K562 (cell line): ENCODE results near the gene KCTD19. TPM values are rescaled to one million over a fixed set of nuclear protein-coding genes. Genes with fewer than 3 reads are reported as not detected.

Experiments used
- BHLHE40 ChIP-seq: IDR thresholded peaks from 2 replicates; pipeline ENCODE4 v1.6.1; 2011; ENCODE audit warnings: low read length, improper control_type of control experiment
- CBX2 ChIP-seq: fragments of 200-600 bp; sonication (generic); IDR thresholded peaks from one replicate; pipeline ENCODE4 v1.6.1; 2012; ENCODE audit warnings: mild to moderate bottlenecking, low read length, inconsistent platforms; ENCODE audit not compliant: insufficient read depth, poor library complexity, severe bottlenecking
- ELK1 ChIP-seq: sonication (generic); formaldehyde crosslinking; IDR thresholded peaks from 2 replicates; pipeline ENCODE4 v1.8.1; 2022; ENCODE audit warnings: missing genetic modification reagents
- FOXK1 ChIP-seq: sonication (generic); formaldehyde crosslinking; IDR thresholded peaks from 2 replicates; pipeline ENCODE4 v1.8.0; 2022; ENCODE audit warnings: missing genetic modification reagents, mild to moderate bottlenecking, borderline replicate concordance
- HNRNPL ChIP-seq: fragments of 200-400 bp; formaldehyde crosslinking; IDR thresholded peaks from 2 replicates; pipeline ENCODE4 v1.6.1; 2017; ENCODE audit warnings: low read depth, mild to moderate bottlenecking, low read length
- LEF1 ChIP-seq: fragments of 450-650 bp; IDR thresholded peaks from 2 replicates; pipeline ENCODE4 v1.6.1; 2016; ENCODE audit warnings: mild to moderate bottlenecking
- MYNN ChIP-seq, 2 experiments: sonication (generic); formaldehyde crosslinking in 1 of 2; IDR thresholded peaks; 2 replicates each; pipeline versions ENCODE4 v1.5.0 to v1.6.1; 2016 to 2020; ENCODE audit warnings: antibody characterized with exemption in 1 of 2, missing genetic modification reagents in 1 of 2
- NFE2L1 ChIP-seq: fragments of 450-650 bp; IDR thresholded peaks from 2 replicates; pipeline ENCODE4 v1.6.1; 2016; ENCODE audit warnings: missing genetic modification characterization, low read depth, mild to moderate bottlenecking, missing compliant biosample characterization, moderate library complexity, borderline replicate concordance
- NRF1 ChIP-seq, 2 experiments: fragments of 450-650 bp; IDR thresholded peaks in 1 of 2; conservative IDR thresholded peaks in 1 of 2; 2 replicates each; pipeline ENCODE4 v1.6.1; 2014; ENCODE audit warnings: mild to moderate bottlenecking in 2 of 2
- RB1 ChIP-seq: fragments of 450-650 bp; IDR thresholded peaks from 2 replicates; pipeline ENCODE4 v1.6.1; 2017; ENCODE audit warnings: low read depth, mild to moderate bottlenecking
- RHOXF2B ChIP-seq: fragments of 250-450 bp; sonication (Bioruptor Pico); conservative IDR thresholded peaks from 2 replicates; pipeline ENCODE4 v1.5.1; 2021
- ZNF12 ChIP-seq: sonication (generic); formaldehyde crosslinking; IDR thresholded peaks from 2 replicates; pipeline ENCODE4 v1.4.0; 2020; ENCODE audit warnings: mild to moderate bottlenecking, missing genetic modification reagents
- ZNF263 ChIP-seq: sonication (generic); formaldehyde crosslinking; IDR thresholded peaks from 2 replicates; pipeline ENCODE4 v1.8.0; 2022; ENCODE audit warnings: mild to moderate bottlenecking, missing genetic modification reagents, borderline replicate concordance
- polyA plus RNA-seq, 8 experiments: library from polyadenylated mRNA; depleted of rRNA in 4 of 8; stranded (reverse) in 5 of 8; unstranded in 3 of 8; fragments of >200 nt; fragmentation: Nextera tagmentation in 2 of 8; fragmentation: Illumina TruSeq in 1 of 8; extraction: Ambion mirVana in 2 of 8; extraction: Trizol in 1 of 8; gene quantifications; 2 replicates each; pipeline versions ENCODE4 v1.2.1 to v1.2.3, GENCODE V29; 2011 to 2014; ENCODE audit warnings: inconsistent platforms in 1 of 8, missing spikeins in 1 of 8
- total RNA-seq, 7 experiments: library from RNA; depleted of rRNA in 6 of 7; stranded (reverse); fragments of >200 nt in 6 of 7; fragmentation: Illumina TruSeq in 2 of 7; extraction: Trizol in 2 of 7; gene quantifications; 2 replicates each; pipeline versions ENCODE4 v1.2.1 to v1.2.3, GENCODE V29; 2011 to 2021; ENCODE audit warnings: low replicate concordance in 1 of 7
- TF ChIP-seq, protein P1 (sequence below): fragments of 250-450 bp; sonication (Bioruptor Pico); IDR thresholded peaks from 2 replicates; pipeline ENCODE4 v1.5.0; 2021; ENCODE audit warnings: mild to moderate bottlenecking, moderate library complexity
- TF ChIP-seq, protein P2 (sequence below): sonication (generic); formaldehyde crosslinking; IDR thresholded peaks from 2 replicates; pipeline ENCODE4 v1.8.1; 2023; ENCODE audit warnings: mild to moderate bottlenecking, missing genetic modification reagents
- TF ChIP-seq, protein P3 (sequence below): fragments of 150-350 bp; IDR thresholded peaks from 2 replicates; pipeline ENCODE4 v1.6.1; 2014; ENCODE audit warnings: low read depth, mild to moderate bottlenecking, low read length, borderline replicate concordance

The KCTD19 gene
- total and polyA plus RNA-seq, 9 of the 15 experiments (the other 6 are each of a cell fraction or from before 2014, with no cell fraction given): 0.03 to 0.91 (median 0.22) TPM; not detected in 2

DNA sequence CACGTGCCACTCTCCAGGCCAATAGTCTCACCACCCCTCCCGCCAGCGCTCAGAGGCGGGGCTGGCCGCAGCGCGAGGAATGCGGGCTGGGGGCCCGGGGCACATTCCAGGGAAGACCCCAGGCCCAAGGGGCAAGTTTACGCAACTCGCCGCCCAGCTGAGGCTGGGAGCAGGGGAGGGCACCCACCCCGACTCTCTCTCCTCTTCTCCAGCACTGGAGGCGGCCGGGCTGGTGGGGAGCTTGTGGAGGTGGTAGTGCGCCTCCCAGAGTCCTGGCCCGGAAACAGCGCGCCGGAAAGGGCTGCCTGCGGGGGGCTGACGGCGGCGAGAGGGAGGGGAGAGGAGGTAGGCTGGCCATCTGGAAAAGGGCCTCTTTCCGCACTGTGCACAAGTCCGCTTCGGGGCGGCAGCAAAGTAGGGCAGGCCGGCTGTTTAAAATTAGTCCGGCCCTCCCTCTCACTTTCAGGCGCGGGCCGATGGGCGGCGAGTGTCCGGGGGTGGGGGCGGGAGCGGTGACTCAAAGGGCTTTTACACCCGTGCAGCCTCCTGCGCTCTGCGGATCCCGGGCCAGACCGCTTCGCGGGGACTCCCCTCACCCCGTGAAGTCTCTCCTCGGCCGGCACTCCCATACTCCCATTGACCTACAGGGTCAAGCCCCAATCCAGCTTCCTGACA, 80.3 kb downstream of the KCTD19 start (continued):
- TF ChIP-seq, protein P1, sequence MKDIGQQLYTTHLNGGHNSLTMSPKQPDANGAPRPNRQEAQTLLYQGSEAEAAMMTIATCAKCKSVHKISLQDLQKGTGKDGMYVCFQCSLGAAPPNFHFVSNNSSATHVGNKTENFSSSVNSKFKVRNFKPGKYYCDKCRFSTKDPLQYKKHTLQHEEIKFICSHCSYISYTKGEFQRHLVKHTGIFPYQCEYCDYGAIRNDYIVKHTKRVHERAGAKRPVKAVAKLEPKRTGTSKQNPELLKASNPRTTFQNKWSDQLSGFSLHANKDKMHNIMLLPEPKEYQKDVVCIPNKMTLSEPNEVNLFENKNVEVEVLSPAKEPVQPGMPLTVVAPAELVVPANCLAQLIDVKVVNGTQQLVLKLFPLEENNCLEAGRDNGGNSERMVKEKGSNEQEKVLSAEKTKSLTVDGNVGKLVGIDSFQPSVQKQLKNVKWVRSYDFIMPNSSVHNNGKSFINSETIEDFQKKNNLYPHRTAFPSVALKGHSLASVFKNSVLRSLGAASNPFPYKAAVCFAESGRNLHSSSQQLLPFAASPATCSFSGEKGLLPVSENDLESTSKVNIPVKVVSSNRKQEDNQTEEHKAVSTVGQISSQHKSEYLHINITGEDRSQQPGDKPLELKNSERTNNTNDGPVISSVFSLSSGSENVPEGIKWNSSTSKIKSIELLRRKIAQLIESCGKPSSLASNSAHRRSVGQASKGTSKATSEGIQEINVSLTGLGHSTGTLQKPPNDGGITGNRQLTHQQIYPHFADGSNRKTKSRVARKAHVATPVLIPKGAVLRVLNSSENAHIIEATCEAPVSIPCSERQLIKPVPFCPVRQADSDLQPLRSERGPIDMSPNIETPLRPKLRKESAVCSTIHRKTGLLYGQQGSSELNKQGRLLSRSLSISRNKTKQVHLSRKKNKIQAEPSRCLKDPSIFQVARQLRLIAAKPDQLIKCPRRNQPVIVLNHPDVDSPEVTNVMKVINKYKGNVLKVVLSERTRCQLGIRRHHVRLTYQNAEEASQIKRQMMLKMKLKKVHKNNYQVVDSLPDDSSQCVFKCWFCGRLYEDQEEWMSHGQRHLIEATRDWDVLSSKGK: no peak
- no peak; the same call in 1 of the 2 replicates for TF ChIP-seq RHOXF2B (CRISPR knock-in tag)
- TF ChIP-seq, protein P2, sequence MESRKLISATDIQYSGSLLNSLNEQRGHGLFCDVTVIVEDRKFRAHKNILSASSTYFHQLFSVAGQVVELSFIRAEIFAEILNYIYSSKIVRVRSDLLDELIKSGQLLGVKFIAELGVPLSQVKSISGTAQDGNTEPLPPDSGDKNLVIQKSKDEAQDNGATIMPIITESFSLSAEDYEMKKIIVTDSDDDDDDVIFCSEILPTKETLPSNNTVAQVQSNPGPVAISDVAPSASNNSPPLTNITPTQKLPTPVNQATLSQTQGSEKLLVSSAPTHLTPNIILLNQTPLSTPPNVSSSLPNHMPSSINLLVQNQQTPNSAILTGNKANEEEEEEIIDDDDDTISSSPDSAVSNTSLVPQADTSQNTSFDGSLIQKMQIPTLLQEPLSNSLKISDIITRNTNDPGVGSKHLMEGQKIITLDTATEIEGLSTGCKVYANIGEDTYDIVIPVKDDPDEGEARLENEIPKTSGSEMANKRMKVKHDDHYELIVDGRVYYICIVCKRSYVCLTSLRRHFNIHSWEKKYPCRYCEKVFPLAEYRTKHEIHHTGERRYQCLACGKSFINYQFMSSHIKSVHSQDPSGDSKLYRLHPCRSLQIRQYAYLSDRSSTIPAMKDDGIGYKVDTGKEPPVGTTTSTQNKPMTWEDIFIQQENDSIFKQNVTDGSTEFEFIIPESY (CRISPR knock-in tag): 0 out of 2 replicates have a peak, but pooled peaks have one; percentile 14
- TF ChIP-seq RB1: peak; percentile 71; the same call in 1 of the 2 replicates
- TF ChIP-seq NRF1 (conservative IDR thresholded peaks at IDR 0.05 in 1 of 2, IDR thresholded peaks at IDR 0.05 in 1 of 2): peak in 1 of 2 experiments; percentile 47; a peak in 2 of 4 replicates
- TF ChIP-seq MYNN (IDR thresholded peaks at IDR 0.05): 0 out of 2 replicates have a peak, but pooled peaks have one; percentile 30
- TF ChIP-seq MYNN (CRISPR knock-in tag; IDR thresholded peaks at IDR 0.05): no peak
- TF ChIP-seq, protein P3, sequence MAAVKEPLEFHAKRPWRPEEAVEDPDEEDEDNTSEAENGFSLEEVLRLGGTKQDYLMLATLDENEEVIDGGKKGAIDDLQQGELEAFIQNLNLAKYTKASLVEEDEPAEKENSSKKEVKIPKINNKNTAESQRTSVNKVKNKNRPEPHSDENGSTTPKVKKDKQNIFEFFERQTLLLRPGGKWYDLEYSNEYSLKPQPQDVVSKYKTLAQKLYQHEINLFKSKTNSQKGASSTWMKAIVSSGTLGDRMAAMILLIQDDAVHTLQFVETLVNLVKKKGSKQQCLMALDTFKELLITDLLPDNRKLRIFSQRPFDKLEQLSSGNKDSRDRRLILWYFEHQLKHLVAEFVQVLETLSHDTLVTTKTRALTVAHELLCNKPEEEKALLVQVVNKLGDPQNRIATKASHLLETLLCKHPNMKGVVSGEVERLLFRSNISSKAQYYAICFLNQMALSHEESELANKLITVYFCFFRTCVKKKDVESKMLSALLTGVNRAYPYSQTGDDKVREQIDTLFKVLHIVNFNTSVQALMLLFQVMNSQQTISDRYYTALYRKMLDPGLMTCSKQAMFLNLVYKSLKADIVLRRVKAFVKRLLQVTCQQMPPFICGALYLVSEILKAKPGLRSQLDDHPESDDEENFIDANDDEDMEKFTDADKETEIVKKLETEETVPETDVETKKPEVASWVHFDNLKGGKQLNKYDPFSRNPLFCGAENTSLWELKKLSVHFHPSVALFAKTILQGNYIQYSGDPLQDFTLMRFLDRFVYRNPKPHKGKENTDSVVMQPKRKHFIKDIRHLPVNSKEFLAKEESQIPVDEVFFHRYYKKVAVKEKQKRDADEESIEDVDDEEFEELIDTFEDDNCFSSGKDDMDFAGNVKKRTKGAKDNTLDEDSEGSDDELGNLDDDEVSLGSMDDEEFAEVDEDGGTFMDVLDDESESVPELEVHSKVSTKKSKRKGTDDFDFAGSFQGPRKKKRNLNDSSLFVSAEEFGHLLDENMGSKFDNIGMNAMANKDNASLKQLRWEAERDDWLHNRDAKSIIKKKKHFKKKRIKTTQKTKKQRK: no peak
- no peak for TF ChIP-seq CBX2
- TF ChIP-seq LEF1: 0 out of 2 replicates have a peak, but pooled peaks have one; percentile 26
- TF ChIP-seq ZNF263 (CRISPR knock-in tag): 0 out of 2 replicates have a peak, but pooled peaks have one; percentile 52
- peak; percentile 80 for TF ChIP-seq BHLHE40
- no peak for TF ChIP-seq NFE2L1
- TF ChIP-seq HNRNPL: no peak
- 0 out of 2 replicates have a peak, but pooled peaks have one; percentile 44 for TF ChIP-seq FOXK1
- TF ChIP-seq ZNF12 (CRISPR knock-in tag): 0 out of 2 replicates have a peak, but pooled peaks have one; percentile 62
- TF ChIP-seq ELK1: no peak
